GM12892 (cell line): Measurements from ENCODE around the gene TMEM203.
"Not testable (repeated sequence)": the region's sequence is repeated elsewhere in the genome, so short reads cannot be mapped to it uniquely, and the experiment has no call there.

Experiments
- DNase-seq: peaks from one replicate; pipeline ENCODE4 v3.0.0; 2011; ENCODE audit not compliant: insufficient read length
- FAIRE-seq: peaks from 2 replicates; lab custom pipeline; 2011; peaks lifted over from hg19 to GRCh38; lab: Jason Lieb, UNC
- POLR2A ChIP-seq: IDR thresholded peaks from 2 replicates; pipeline ENCODE4 v1.6.1; 2011; ENCODE audit warnings: low read depth, low read length, control low read depth
- POLR2AphosphoS5 ChIP-seq: IDR thresholded peaks from 2 replicates; pipeline ENCODE4 v1.6.1; 2011; ENCODE audit warnings: low read depth, low read length, control low read depth
- TAF1 ChIP-seq: IDR thresholded peaks from 2 replicates; pipeline ENCODE4 v1.6.1; 2011; ENCODE audit warnings: low read depth, mild to moderate bottlenecking, control low read depth, low read length, borderline replicate concordance

The TMEM203 gene

GRCh38 chr9:137240318-137240840 lies 34.9 kb upstream of the TMEM203 start:
- FAIRE-seq: no peak
- no peak for TF ChIP-seq POLR2AphosphoS5
- 0 out of 2 replicates have a peak, but pooled peaks have one; percentile 9 for TF ChIP-seq TAF1
- no peak for TF ChIP-seq POLR2A
- peak; percentile 75 for DNase-seq

DNA sequence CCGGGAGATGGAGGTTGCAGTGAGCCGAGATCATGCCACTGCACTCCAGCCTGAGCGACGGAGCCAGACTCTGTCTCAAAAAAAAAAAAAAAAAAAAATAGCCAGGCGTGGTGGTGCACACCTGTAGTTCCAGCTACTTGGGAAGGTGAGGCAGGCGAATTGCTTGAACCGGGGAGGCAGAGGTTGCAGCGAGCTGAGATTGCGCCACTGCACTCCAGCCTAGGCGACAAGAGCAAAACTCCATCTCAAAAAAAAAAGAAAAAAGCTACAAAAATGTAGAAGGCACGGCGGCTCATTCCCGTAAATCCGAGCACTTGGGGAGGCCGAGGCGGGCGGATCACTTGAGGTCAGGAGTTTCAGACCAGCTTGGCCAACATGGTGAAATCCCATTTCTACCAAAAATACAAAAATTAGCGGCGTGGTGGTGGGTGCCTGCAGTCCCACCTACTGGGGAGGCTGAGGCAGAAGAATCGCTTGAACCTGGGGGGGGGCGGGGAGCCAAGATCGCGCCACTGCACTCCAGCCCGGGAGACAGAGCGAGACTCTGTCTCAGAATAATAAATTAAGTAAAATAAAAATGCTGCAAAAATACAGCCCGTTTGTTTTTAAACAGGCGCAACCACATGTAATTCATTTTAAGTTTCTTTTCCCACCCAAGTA lies 34.2 kb upstream of the TMEM203 start:
- not testable (repeated sequence) for FAIRE-seq, DNase-seq

- TF ChIP-seq TAF1 (no peak), POLR2AphosphoS5 (no peak), POLR2A (no peak)
- FAIRE-seq: no peak
- DNase-seq: no peak
These were observed 32.6 kb upstream of the TMEM203 start for GRCh38 chr9:137237759-137238726.

DNA sequence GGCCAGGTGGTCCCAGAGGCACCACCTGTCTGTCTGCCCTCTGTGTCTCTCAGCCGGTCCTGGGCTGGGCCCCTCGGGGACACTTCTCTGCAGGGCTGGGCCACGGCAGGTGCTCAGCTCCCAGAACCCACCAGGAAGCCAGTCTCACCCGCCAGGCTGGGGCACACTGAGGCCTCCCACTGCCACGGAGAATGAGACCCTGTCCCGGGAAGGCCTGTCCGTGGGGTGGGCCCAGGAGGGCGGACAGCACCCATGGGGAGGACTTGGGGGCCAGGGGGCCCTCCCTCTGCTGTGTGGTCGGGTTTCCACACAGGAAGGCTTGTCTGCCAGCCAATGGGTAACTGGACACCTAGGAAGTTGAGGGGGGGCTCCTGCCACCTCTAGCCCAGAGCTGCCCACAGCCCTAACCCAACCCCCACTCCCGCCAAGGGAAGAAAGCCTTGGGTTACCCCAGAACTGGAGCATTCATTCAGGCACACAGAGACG lies 31.5 kb upstream of the TMEM203 start:
- no peak for TF ChIP-seq TAF1
- no peak for TF ChIP-seq POLR2A
- no peak for TF ChIP-seq POLR2AphosphoS5
- DNase-seq (no peak), FAIRE-seq (peak; percentile 67)

GRCh38 chr9:137236238-137236935 lies 30.9 kb upstream of the TMEM203 start:
- DNase-seq (peak; percentile 100), FAIRE-seq (peak; percentile 96)
- no peak for TF ChIP-seq POLR2A

GRCh38 chr9:137235424-137236237 lies 30.2 kb upstream of the TMEM203 start:
- DNase-seq (no peak), FAIRE-seq (no peak)
- TF ChIP-seq POLR2AphosphoS5 (no peak), POLR2A (no peak), TAF1 (no peak)

DNA sequence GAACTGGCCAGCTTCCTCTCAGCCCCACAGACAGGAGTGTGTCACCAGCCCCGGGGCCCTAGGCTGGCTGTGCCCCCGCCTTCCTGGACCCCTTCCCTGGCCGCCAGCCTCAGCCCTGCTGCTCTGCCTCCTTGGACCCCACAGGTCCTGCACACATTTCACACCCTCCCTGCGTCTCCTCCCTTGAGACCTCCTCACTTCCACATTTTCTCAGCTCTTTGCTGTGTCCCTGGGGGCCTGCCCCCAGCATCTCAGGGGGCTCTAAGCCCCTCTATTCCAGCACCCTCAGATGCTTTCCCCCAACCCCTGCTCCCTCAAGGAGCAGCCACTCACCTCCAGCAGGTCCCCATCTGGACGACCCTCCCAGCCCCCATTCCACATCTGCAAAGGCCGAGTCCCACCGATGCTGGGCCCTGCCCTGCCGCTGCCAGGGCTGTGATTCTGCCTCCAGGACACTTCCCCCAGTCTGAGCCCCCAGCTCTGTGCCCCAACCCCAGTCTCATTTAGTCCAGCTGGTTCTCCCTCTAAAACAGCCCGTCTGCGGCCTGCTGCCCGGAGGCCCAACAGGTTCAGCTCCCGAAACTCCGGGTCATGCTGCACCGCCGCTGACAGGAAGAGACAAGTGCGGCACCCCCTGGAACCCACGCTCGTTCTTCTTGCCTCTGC lies 29.4 kb upstream of the TMEM203 start:
- FAIRE-seq (no peak), DNase-seq (no peak)
- TF ChIP-seq POLR2AphosphoS5: no peak
- TF ChIP-seq TAF1: no peak
- no peak for TF ChIP-seq POLR2A

DNA sequence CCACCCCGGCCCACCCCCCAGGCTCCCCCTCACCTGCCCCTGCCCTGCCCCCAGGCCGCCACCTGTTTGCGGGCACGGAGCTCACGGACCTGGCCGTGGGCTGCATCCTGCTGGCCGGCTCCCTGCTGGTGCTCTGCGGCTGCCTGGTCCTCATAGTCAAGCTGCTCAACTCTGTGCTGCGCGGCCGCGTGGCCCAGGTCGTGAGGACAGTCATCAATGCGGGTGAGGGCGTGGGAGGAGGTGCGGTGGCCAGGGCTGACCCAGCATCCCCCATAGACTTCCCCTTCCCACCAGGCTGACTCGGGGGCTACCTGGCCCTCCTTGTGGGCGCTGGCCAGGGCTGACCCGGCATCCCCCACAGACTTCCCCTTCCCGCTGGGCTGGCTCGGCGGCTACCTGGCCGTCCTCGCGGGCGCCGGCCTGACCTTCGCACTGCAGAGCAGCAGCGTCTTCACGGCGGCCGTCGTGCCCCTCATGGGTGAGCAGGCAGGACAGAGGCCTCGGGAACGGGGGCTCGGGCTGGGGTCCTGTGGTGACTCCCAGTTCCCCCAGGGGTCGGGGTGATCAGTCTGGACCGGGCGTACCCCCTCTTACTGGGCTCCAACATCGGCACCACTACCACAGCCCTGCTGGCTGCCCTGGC lies 28.7 kb upstream of the TMEM203 start:
- TF ChIP-seq TAF1: no peak
- no peak for TF ChIP-seq POLR2AphosphoS5
- no peak for TF ChIP-seq POLR2A
- DNase-seq (no peak), FAIRE-seq (no peak)

DNA sequence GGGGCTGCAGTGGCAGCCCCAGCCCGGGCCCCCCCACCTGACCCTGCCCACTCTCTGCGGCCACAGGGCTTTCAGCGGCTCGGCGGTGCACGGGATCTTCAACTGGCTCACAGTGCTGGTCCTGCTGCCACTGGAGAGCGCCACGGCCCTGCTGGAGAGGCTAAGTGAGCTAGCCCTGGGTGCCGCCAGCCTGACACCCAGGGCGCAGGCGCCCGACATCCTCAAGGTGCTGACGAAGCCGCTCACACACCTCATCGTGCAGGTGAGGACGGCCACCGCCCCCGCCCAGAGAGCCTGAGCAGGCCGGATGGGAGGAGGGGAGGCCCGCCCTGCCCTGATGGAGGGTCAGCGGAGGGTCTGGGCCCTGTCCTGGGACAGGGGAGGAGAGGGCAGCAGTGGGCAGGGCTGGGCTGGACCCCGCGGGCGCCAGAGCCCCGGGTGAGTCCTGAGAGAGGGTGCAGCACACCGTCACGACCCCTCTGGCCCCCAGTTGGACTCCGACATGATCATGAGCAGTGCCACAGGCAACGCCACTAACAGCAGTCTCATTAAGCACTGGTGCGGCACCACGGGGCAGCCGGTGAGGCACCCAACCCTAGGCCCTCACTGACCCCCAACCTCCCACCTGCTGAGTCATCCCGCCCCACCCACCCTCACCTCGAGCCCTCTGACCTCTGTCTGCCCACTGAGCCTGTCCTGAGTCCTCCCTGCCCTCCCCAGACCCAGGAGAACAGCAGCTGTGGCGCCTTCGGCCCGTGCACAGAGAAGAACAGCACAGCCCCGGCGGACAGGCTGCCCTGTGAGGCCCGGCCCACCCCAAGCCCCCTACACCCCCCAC lies 27.9 kb upstream of the TMEM203 start:
- DNase-seq (no peak), FAIRE-seq (no peak)
- TF ChIP-seq POLR2AphosphoS5 (no peak), TAF1 (no peak), POLR2A (no peak)
